Tibial nerve (tissue), 4 donors: ENCODE measurements around the gene TBC1D4.

Experiments
- EP300 ChIP-seq, 2 donors: sonication (generic); formaldehyde crosslinking; IDR thresholded peaks; one replicate each; pipeline ENCODE4 v1.6.1; 2017; ENCODE audit warnings: antibody characterized with exemption in 2 of 2, mild to moderate bottlenecking in 1 of 2
- POLR2A ChIP-seq, 2 donors: fragments of 450-650 bp; IDR thresholded peaks; one replicate each; pipeline ENCODE4 v1.6.1; 2017; ENCODE audit warnings: antibody characterized with exemption in 2 of 2, mild to moderate bottlenecking in 2 of 2, moderate library complexity in 2 of 2
- TF ChIP-seq, protein P1 (sequence below), 5 experiments: fragments of 200-600 bp in 3 of 5; fragments of 450-650 bp in 2 of 5; sonication (generic) in 3 of 5; IDR thresholded peaks; one replicate each; pipeline ENCODE4 v1.5.1; 2016 to 2019; ENCODE audit warnings: antibody characterized with exemption in 5 of 5, mild to moderate bottlenecking in 3 of 5, moderate library complexity in 2 of 5

DNA sequence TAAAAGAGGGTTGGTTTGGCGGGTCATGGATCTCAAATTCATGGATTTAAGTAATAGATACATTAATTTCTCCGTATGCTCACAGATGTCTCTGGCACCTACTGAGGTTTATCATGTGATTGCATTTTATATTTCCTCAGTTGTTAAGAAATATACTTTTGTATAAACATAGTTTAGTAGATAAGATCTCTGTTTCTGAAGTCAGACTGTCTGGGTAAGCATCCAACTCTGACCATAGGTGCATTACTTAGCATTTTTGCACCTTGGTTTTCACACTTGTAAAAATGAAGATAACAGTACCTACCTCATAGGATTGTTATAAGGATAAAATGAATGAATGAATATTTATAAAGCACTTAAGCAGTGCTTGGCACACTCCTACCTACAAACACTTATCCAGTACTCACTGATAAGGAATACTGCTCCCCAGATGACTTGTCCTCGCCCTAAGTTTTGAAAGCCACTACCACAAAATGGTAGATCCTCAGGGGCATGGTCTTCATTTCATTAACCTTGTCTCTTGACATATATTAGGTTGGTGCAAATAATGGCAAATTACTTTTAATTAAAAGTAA, 29.2 kb upstream of the TBC1D4 start:
- TF ChIP-seq, protein P1, sequence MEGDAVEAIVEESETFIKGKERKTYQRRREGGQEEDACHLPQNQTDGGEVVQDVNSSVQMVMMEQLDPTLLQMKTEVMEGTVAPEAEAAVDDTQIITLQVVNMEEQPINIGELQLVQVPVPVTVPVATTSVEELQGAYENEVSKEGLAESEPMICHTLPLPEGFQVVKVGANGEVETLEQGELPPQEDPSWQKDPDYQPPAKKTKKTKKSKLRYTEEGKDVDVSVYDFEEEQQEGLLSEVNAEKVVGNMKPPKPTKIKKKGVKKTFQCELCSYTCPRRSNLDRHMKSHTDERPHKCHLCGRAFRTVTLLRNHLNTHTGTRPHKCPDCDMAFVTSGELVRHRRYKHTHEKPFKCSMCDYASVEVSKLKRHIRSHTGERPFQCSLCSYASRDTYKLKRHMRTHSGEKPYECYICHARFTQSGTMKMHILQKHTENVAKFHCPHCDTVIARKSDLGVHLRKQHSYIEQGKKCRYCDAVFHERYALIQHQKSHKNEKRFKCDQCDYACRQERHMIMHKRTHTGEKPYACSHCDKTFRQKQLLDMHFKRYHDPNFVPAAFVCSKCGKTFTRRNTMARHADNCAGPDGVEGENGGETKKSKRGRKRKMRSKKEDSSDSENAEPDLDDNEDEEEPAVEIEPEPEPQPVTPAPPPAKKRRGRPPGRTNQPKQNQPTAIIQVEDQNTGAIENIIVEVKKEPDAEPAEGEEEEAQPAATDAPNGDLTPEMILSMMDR (IDR thresholded peaks at IDR 0.05), result no peak
- TF ChIP-seq POLR2A (IDR thresholded peaks at IDR 0.05), result no peak
- no peak for TF ChIP-seq EP300 (IDR thresholded peaks at IDR 0.05)
